SJSA1 (cell line): Measurements from ENCODE around the gene UBXN2A. TPM values are rescaled to one million over a fixed set of nuclear protein-coding genes. Genes with fewer than 3 reads are reported as not detected.
"Not testable (repeated sequence)": the region's sequence is repeated elsewhere in the genome, so short reads cannot be mapped to it uniquely, and the experiment has no call there.

Source experiments
- DNase-seq, 2 experiments: peaks; one replicate each; pipeline ENCODE4 v3.0.0-alpha.2; 2015 to 2020; ENCODE audit warnings: low spot score in 2 of 2, low read depth in 1 of 2
- H3K27ac ChIP-seq: fragments of 250-450 bp; sonication (Bioruptor Pico); 2 replicates; pipeline ENCODE4 v1.5.1; 2020; ENCODE audit warnings: mild to moderate bottlenecking, moderate library complexity
- H3K27me3 ChIP-seq: fragments of 250-450 bp; sonication (Bioruptor Pico); replicated peaks from 2 replicates; pipeline ENCODE4 v1.5.1; 2020; ENCODE audit warnings: mild to moderate bottlenecking, moderate library complexity
- H3K36me3 ChIP-seq: fragments of 250-450 bp; sonication (Bioruptor Pico); 2 replicates; pipeline ENCODE4 v1.5.1; 2020; ENCODE audit warnings: mild to moderate bottlenecking
- H3K4me1 ChIP-seq: fragments of 250-450 bp; sonication (Bioruptor Pico); replicated peaks from 2 replicates; pipeline ENCODE4 v1.6.1; 2021; ENCODE audit warnings: mild to moderate bottlenecking
- H3K4me3 ChIP-seq: fragments of 250-450 bp; sonication (Bioruptor Pico); 2 replicates; pipeline ENCODE4 v1.5.1; 2020; ENCODE audit warnings: mild to moderate bottlenecking
- H3K9me3 ChIP-seq: fragments of 250-450 bp; sonication (Bioruptor Pico); replicated peaks from 2 replicates; pipeline ENCODE4 v1.5.1; 2020; ENCODE audit warnings: mild to moderate bottlenecking
- total RNA-seq: library from RNA; depleted of rRNA; stranded (reverse); fragments of >200 nt; shearing (Covaris generic); gene quantifications from 2 replicates; pipeline ENCODE4 v1.2.3, GENCODE V29; 2014

Gene UBXN2A
- total RNA-seq, 1 experiment from 2014 or later, result 34.3 TPM

DNA sequence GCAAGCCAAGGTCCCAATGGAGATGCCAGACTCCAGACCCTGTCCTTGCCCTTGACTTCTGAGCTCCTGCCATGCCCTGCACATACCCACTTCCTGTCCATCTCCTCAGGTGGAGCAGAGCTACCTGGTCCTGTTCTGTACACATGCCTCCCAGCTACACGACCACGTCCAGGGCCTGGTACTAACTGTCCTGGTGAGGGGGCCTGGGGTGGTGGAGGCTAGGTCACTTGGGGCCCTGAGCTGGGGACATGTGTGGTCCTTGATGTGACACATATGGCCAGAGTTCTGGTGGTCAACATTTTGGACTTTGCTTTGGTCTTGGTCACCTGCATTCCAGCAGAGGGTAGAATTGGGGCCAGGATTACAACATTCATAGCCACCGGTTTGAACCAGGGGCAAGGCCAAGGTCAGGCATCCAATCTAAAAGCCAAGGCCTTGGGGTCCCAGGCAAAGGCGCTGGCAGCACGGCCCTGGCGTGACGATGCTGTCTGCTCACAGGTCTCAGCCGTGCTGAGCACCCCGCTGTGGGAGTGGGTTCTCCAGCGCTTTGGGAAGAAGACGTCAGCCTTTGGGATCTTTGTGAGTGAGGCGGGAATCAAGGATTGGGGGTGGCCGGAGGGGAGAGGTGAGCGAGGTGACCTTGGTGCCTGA, 82.2 kb downstream of the UBXN2A start:
- H3K27ac ChIP-seq, result no peak overlapping the region
- H3K27me3 ChIP-seq, result no peaks in the 10 kb centered on the region
- H3K4me1 ChIP-seq, result peaks cover under 1% of the 10 kb centered on the region; the same call in 1 of the 2 replicates
- H3K4me3 ChIP-seq, result no peak overlapping the region
- no peaks in the 10 kb centered on the region; the same call in 1 of the 2 replicates for H3K9me3 ChIP-seq
- peaks cover 48% of the 10 kb centered on the region for H3K36me3 ChIP-seq
- DNase-seq, result no peak

- no peak for DNase-seq
- no peaks in the 10 kb centered on the region; the same call in 1 of the 2 replicates for H3K9me3 ChIP-seq
- no peaks in the 10 kb centered on the region for H3K27me3 ChIP-seq
These were observed 82.8 kb downstream of the UBXN2A start for GRCh38 chr2:24022975-24023575.

GRCh38 chr2:24024018-24024417, 83.8 kb downstream of the UBXN2A start:
- peak in 1 of 2 experiments; percentile 63 for DNase-seq
- no peaks in the 10 kb centered on the region for H3K27me3 ChIP-seq
- H3K4me3 ChIP-seq, result no peak overlapping the region
- H3K27ac ChIP-seq, result no peak overlapping the region
- H3K4me1 ChIP-seq, result no peaks in the 10 kb centered on the region
- peaks cover 61% of the 10 kb centered on the region for H3K36me3 ChIP-seq
- no peaks in the 10 kb centered on the region; the same call in 1 of the 2 replicates for H3K9me3 ChIP-seq

More at GRCh38 chr2:24022975-24023575, 82.8 kb downstream of the UBXN2A start:
- H3K4me3 ChIP-seq, result no peak overlapping the region
- H3K27ac ChIP-seq, result no peak overlapping the region
- peaks cover 51% of the 10 kb centered on the region for H3K36me3 ChIP-seq
- H3K4me1 ChIP-seq, result no peaks in the 10 kb centered on the region

DNA sequence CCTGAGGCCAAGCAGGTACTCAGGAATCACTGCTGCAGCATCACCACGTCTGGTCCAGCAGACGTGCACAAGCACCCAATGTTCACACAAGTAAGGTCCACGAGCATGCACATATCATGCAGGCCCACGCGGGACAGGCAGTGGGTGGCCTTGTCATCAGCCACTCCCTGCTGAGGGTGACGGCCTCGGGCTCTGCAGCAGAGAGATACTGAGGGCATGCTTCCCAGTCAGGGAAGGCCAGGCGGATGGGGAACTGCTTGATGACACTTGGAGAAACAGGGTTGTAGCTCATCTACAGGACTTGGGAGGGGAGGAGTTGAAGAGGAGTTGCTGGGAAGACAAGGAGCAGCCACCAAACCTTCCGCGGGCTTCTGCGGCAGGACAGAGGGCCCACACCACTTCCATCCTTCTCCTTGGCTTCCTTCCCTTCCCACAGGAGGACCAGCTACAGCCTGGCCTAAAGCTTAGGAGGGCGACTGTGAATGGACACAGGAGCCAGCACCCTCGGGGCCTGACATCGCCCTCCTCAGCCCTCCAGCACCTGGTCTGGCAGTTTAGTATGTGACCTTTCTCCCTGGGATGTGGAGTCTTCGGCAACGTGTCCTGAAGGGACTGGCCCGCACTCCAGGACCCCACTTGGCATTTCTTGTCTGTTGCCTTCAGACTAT, 84.9 kb downstream of the UBXN2A start:
- peak in 1 of 2 experiments; percentile 25 for DNase-seq
- Histone ChIP-seq H3K4me3 (no peak overlapping the region), H3K4me1 (peaks cover under 1% of the 10 kb centered on the region), H3K36me3 (peaks cover 72% of the 10 kb centered on the region), H3K27me3 (no peaks in the 10 kb centered on the region), H3K27ac (no peak overlapping the region), H3K9me3 (no peaks in the 10 kb centered on the region; the same call in 1 of the 2 replicates)

GRCh38 chr2:24026233-24026632, 86.0 kb downstream of the UBXN2A start:
- Histone ChIP-seq H3K27me3 (no peaks in the 10 kb centered on the region), H3K4me1 (peaks cover 11% of the 10 kb centered on the region), H3K36me3 (peaks cover 82% of the 10 kb centered on the region), H3K4me3 (no peak overlapping the region), H3K9me3 (no peaks in the 10 kb centered on the region; the same call in 1 of the 2 replicates), H3K27ac (no peak overlapping the region)
- peak in 1 of 2 experiments; percentile 7 for DNase-seq

DNA sequence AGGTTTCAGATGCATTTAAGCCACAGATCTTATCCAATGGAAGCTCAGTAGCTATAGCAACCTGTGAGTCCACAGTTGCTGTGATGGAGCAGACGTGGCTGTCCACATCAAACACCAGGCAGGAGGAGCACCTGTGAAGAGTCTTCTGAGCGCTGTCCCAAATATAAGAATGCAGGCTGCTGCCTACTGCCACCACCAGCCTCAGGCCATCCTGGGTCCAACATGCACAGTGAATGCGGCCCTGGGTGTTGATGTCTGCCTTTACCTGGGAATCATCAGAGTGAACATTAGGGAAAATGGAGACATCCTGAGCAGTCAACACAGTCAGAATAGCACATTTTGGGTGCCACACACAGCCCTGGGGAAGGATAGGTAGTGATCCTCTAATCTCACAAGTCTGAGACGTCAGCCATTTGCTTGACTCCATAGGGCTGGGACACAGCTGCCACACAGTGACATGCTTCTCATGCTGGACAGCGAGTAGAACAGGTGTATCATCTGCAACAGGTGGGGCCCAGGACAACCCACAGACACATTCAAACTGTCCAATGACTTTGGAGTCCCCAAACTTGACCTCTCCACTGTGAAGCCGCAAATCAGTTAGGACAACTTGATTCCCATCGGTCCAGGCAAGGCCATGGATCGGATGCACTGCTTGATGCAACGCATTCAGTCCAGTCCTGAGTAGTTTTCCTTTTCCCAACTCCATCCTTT, 98.7 kb downstream of the UBXN2A start:
- no peak for DNase-seq
- no peak overlapping the region for H3K27ac ChIP-seq
- H3K36me3 ChIP-seq, result peaks cover 34% of the 10 kb centered on the region

DNA sequence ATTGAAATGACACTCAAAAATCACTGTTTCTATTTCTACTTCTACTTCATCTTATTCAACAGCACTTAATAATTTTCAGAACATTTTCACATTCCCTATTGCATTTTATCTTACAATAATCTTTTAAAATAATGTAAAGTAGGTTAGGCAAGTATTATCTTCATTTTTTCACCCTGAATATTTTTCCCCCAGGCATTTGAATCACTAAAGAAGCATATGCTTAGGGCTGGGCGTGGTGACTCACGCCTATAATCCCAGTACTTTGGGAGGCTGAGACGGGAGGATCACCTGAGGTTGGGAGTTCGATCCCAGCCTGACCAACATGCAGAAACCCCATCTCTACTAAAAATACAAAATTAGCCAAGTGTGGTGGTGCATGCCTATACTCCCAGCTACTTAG, 100.2 kb downstream of the UBXN2A start:
- H3K36me3 ChIP-seq, result peaks cover 34% of the 10 kb centered on the region
- H3K4me3 ChIP-seq, result no peak overlapping the region
- no peak overlapping the region for H3K27ac ChIP-seq
- no peaks in the 10 kb centered on the region for H3K9me3 ChIP-seq
- H3K4me1 ChIP-seq, result no peaks in the 10 kb centered on the region
- no peak for DNase-seq
- no peaks in the 10 kb centered on the region for H3K27me3 ChIP-seq

More for the DNA sequence above, 98.7 kb downstream of the UBXN2A start:
- H3K27me3 ChIP-seq, result no peaks in the 10 kb centered on the region
- H3K9me3 ChIP-seq, result no peaks in the 10 kb centered on the region
- H3K4me1 ChIP-seq, result no peaks in the 10 kb centered on the region
- no peak overlapping the region for H3K4me3 ChIP-seq

- H3K27ac ChIP-seq, DNase-seq, H3K4me1 ChIP-seq, H3K4me3 ChIP-seq, H3K9me3 ChIP-seq, H3K27me3 ChIP-seq: not testable (repeated sequence)
- peaks cover 17% of the 10 kb centered on the region for H3K36me3 ChIP-seq
These were observed 102.9 kb downstream of the UBXN2A start for GRCh38 chr2:24043133-24043532.

GRCh38 chr2:24045511-24046508, 105.5 kb downstream of the UBXN2A start:
- peak overlapping the region; percentile 54 for H3K4me3 ChIP-seq
- peaks cover 13% of the 10 kb centered on the region for H3K4me1 ChIP-seq
- no peak for DNase-seq
- no peaks in the 10 kb centered on the region for H3K27me3 ChIP-seq
- no peaks in the 10 kb centered on the region; the same call in 1 of the 2 replicates for H3K36me3 ChIP-seq
- H3K9me3 ChIP-seq, result no peaks in the 10 kb centered on the region
- H3K27ac ChIP-seq, result no peak overlapping the region

DNA sequence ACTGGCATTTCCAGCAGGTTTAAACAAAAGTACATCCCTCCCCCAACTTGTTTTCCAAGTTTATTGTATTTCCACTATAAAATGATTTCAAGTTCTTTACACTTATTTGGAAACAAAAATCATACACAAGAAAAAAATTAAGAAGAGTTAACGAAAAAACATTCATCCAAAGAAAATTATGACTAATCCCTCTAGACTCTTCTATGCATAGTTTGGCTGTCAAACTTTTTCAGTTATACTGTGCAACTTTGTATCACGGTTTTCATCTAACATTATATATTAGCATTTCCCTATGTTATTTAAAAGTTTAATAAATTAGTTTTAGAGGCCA, 106.3 kb downstream of the UBXN2A start:
- Histone ChIP-seq H3K4me1 (peaks cover 13% of the 10 kb centered on the region), H3K27ac (no peak overlapping the region; the same call in 1 of the 2 replicates), H3K27me3 (no peaks in the 10 kb centered on the region), H3K9me3 (no peaks in the 10 kb centered on the region), H3K36me3 (no peaks in the 10 kb centered on the region; the same call in 1 of the 2 replicates), H3K4me3 (peak overlapping the region; percentile 54)
- DNase-seq, result no peak

DNA sequence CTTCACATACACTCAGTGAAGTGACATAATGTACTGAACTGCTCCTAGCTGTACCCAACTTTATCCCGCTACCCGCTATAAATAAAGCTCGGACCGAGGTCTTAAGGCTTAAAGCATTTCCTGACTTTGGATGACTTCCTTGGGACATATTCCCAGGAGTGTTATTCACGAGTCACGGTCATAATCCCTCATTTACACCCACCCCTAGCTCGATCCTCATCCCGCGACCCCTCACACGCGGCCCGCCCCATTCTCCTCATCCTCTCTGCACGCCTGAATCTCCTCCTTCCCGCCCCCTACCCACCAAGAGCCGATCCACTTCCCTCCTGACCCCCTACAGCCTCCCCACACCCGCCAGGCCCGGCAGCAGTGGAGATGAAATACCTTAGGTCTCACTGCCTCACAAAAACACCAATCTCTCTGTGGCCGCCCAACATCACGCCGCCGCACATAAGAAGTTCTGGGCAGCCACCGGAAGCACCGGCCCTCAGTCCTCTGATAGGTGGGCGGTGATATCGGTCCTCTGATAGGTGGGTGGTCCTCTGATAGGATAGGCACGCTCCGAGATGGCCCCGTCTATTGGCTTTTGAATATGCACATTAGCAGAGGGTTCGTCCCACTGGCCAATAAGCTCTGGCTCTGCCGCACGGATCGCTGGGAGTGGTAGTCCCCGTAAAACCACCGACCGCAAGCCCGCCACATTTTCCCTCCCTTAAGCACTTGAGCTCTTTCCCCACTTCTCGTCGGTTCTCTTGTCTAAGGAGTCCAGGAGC, 106.9 kb downstream of the UBXN2A start, which contains the start of gene WDCP:
TSS of gene WDCP (minus strand) at position 462 of the 773 bp plus-strand sequence. CDS start 7,897 bp downstream, outside the sequence.
- Histone ChIP-seq H3K36me3 (no peaks in the 10 kb centered on the region; the same call in 1 of the 2 replicates), H3K27me3 (no peaks in the 10 kb centered on the region), H3K9me3 (no peaks in the 10 kb centered on the region), H3K4me3 (peak within 1 kb of the TSS; percentile 54), H3K27ac (peak within 1 kb of the TSS; percentile 24; the same call in 1 of the 2 replicates), H3K4me1 (peaks cover 13% of the 10 kb centered on the region)
- peak; percentile 91 to 98 for DNase-seq

DNA sequence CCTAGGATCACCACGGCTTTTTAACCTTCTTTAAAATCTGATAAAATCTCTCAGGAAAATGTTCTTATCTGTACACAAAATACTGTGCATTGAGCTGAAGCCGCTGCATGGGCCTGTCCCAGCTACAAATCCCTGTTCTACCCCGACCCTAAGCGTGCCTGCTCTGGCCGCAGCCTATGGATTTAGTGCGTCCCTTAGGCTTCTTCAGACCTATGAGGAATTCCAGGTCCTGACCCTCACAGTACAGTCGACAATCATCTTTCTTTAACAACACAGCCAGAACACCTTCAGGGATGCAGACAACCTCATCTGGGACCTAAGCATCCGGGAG, 107.4 kb downstream of the UBXN2A start:
- DNase-seq, result no peak
- H3K4me1 ChIP-seq, result peaks cover 15% of the 10 kb centered on the region
- H3K27ac ChIP-seq, result no peak overlapping the region
- H3K36me3 ChIP-seq, result no peaks in the 10 kb centered on the region; the same call in 1 of the 2 replicates
- no peaks in the 10 kb centered on the region for H3K27me3 ChIP-seq
- H3K9me3 ChIP-seq, result no peaks in the 10 kb centered on the region
- no peak overlapping the region for H3K4me3 ChIP-seq
